Ovary (tissue), 9 donors: ENCODE data around the gene PIP4K2C. TPM values are rescaled to one million over a fixed set of nuclear protein-coding genes. Genes with fewer than 3 reads are reported as not detected.

Experiments used
- DNase-seq, 5 donors: peaks; one replicate each; pipeline ENCODE4 v3.0.0-alpha.2; 2019 to 2020
- H3K27ac ChIP-seq, 2 donors: fragments of 200-600 bp; one replicate each; pipeline versions ENCODE4 v1.5.1 to v1.8.0; 2019 to 2022
- H3K27me3 ChIP-seq: fragments of 200-600 bp; one replicate; pipeline ENCODE4 v1.8.0; 2022
- H3K36me3 ChIP-seq: fragments of 200-600 bp; sonication (generic); one replicate; pipeline ENCODE4 v1.5.1; 2019
- H3K4me1 ChIP-seq: one replicate; pipeline ENCODE4 v1.8.1; 2013; ENCODE audit warnings: mild to moderate bottlenecking, moderate library complexity; ENCODE audit not compliant: insufficient read depth
- H3K4me3 ChIP-seq: fragments of 200-600 bp; sonication (generic); one replicate; pipeline ENCODE4 v1.5.1; 2017
- H3K9me3 ChIP-seq, 2 donors: fragments of 200-600 bp in 1 of 2; sonication (generic) in 1 of 2; one replicate each; pipeline versions ENCODE4 v1.5.1 to v1.8.1; 2013 to 2019; ENCODE audit warnings: mild to moderate bottlenecking in 1 of 2, moderate library complexity in 1 of 2
- EP300 ChIP-seq: sonication (generic); formaldehyde crosslinking; IDR thresholded peaks from one replicate; pipeline ENCODE4 v1.6.1; 2017; ENCODE audit warnings: antibody characterized with exemption
- POLR2A ChIP-seq: fragments of 450-650 bp; IDR thresholded peaks from one replicate; pipeline ENCODE4 v1.6.1; 2017; ENCODE audit warnings: antibody characterized with exemption, mild to moderate bottlenecking, moderate library complexity
- WGBS, 3 donors: extraction: QIAGEN DNeasy Blood & Tissue Kit in 1 of 3; methylation state at CpG; one replicate each; pipeline versions ENCODE4 v1.1.5 to v1.1.7; 2013 to 2017; 5-methylcytosine and 5-hydroxymethylcytosine counted together
- intact Hi-C, 4 donors: fragments of 100-400 bp; cut with DNase I; formaldehyde crosslinking; loops; one replicate each; pipeline versions ENCODE4 v1.11.0 to v1.15.1; 2022 to 2023
- polyA plus RNA-seq, 2 donors: library from polyadenylated mRNA; stranded (reverse); fragments of 200-250 nt in 1 of 2; fragments of 350-450 nt in 1 of 2; fragmentation: Illumina TruSeq in 1 of 2; extraction: RNeasy Lipid Tissue Mini Kit (QIAGEN cat#74804) in 1 of 2; gene quantifications; one replicate each; pipeline ENCODE4 v1.2.3, GENCODE V29; 2013 to 2014
- total RNA-seq, 7 donors: library from RNA; depleted of rRNA in 2 of 7; stranded (reverse); fragments of >200 nt in 2 of 7; fragmentation: NEBNext Ultra II Directional in 3 of 7; extraction: Animal tissue kit (Norgen Biotek cat#: 25700) in 3 of 7; gene quantifications; one replicate each; pipeline versions ENCODE4 v1.1.0 to v1.2.4, GENCODE V29; 2016 to 2023
- TF ChIP-seq, protein P1 (sequence below), 3 donors: fragments of 450-650 bp in 2 of 3; fragments of 200-600 bp in 1 of 3; IDR thresholded peaks; one replicate each; pipeline versions ENCODE4 v1.5.1 to v1.8.0; 2016 to 2022; ENCODE audit warnings: antibody characterized with exemption in 3 of 3, mild to moderate bottlenecking in 1 of 3
- donor health status: DM: no; HTN: no; CAD: no; lungs with moderate emphysema.
- donor health status: DM: no; HTN: no; CAD: no.
- donor health status: Bipolar disorder and iron deficiency.
- donor health status: DM: yes; HTN: yes; CAD: no.
- donor health status: DM: no; HTN: no; CAD: no.
- donor health status: DM: yes; HTN: yes; CAD: no.

Gene PIP4K2C
- total and polyA plus RNA-seq, 9 donors, result 13.1 to 42.0 (median 21.2) TPM

- H3K9me3 ChIP-seq, result no peaks in the 10 kb centered on the region
- peaks cover 7% of the 10 kb centered on the region for H3K4me1 ChIP-seq
- intact Hi-C loops, result loop anchor here in 2 of 4 donors (5.0 to 10.0 kb wide), 2 partner anchors 168 to 171 kb away; partner anchors contain the start of genes GLI1 (in 2 of the 2) and INHBE (in 2 of the 2)
- no peak overlapping the region for H3K27ac ChIP-seq
- whole genome bisulfite sequencing, 3 donors, result 85 to 87% (median 87%) methylated on average over 12 of the region's 12 CpGs
- no peaks in the 10 kb centered on the region for H3K36me3 ChIP-seq
- TF ChIP-seq POLR2A, result no peak
- no peak for TF ChIP-seq EP300
- TF ChIP-seq, protein P1, sequence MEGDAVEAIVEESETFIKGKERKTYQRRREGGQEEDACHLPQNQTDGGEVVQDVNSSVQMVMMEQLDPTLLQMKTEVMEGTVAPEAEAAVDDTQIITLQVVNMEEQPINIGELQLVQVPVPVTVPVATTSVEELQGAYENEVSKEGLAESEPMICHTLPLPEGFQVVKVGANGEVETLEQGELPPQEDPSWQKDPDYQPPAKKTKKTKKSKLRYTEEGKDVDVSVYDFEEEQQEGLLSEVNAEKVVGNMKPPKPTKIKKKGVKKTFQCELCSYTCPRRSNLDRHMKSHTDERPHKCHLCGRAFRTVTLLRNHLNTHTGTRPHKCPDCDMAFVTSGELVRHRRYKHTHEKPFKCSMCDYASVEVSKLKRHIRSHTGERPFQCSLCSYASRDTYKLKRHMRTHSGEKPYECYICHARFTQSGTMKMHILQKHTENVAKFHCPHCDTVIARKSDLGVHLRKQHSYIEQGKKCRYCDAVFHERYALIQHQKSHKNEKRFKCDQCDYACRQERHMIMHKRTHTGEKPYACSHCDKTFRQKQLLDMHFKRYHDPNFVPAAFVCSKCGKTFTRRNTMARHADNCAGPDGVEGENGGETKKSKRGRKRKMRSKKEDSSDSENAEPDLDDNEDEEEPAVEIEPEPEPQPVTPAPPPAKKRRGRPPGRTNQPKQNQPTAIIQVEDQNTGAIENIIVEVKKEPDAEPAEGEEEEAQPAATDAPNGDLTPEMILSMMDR (IDR thresholded peaks at IDR 0.05), result no peak
- no peak overlapping the region for H3K4me3 ChIP-seq
- H3K27me3 ChIP-seq, result no peaks in the 10 kb centered on the region
- DNase-seq, result no peak
These were observed 34.5 kb downstream of the PIP4K2C start for GRCh38 chr12:57625261-57626032.

GRCh38 chr12:57626111-57626920, 35.3 kb downstream of the PIP4K2C start:
- Histone ChIP-seq H3K27me3 (no peaks in the 10 kb centered on the region), H3K36me3 (no peaks in the 10 kb centered on the region), H3K4me1 (peaks cover 5% of the 10 kb centered on the region), H3K9me3 (no peaks in the 10 kb centered on the region), H3K4me3 (no peak overlapping the region), H3K27ac (no peak overlapping the region)
- intact Hi-C loops, result loop anchor here in 2 of 4 donors (5.0 to 10.0 kb wide), 2 partner anchors 169 to 172 kb away; partner anchors contain the start of genes GLI1 (in 2 of the 2) and INHBE (in 2 of the 2)
- WGBS, 3 donors, result 41 to 50% (median 46%) methylated on average over 13 of the region's 13 CpGs
- TF ChIP-seq EP300 (no peak), POLR2A (no peak)
- TF ChIP-seq, protein P1 (IDR thresholded peaks at IDR 0.05), result no peak
- DNase-seq, result peak in 2 of 5 donors; percentile 13 to 15

- H3K36me3 ChIP-seq, result no peaks in the 10 kb centered on the region
- H3K4me1 ChIP-seq, result peaks cover 3% of the 10 kb centered on the region
- 42 to 47% (median 42%) methylated on average over 9 of the region's 9 CpGs for WGBS, 3 donors
- no peak for DNase-seq
- no peak overlapping the region for H3K27ac ChIP-seq
- no peak overlapping the region for H3K4me3 ChIP-seq
- H3K27me3 ChIP-seq, result no peaks in the 10 kb centered on the region
- intact Hi-C loops, result loop anchor here in 2 of 4 donors (5.0 to 10.0 kb wide), 2 partner anchors 170 to 172 kb away; partner anchors contain the start of genes GLI1 (in 2 of the 2) and INHBE (in 2 of the 2)
- no peaks in the 10 kb centered on the region for H3K9me3 ChIP-seq
- TF ChIP-seq, protein P1 (IDR thresholded peaks at IDR 0.05), result no peak
- TF ChIP-seq POLR2A, result no peak
- TF ChIP-seq EP300, result no peak
These were observed 36.0 kb downstream of the PIP4K2C start for GRCh38 chr12:57626921-57627445.
